Measurements from ENCODE around the gene LAX1.
A peak's percentile ranks its signal among the peaks of the same experiment; 100 is the strongest.

Gene LAX1

DNA sequence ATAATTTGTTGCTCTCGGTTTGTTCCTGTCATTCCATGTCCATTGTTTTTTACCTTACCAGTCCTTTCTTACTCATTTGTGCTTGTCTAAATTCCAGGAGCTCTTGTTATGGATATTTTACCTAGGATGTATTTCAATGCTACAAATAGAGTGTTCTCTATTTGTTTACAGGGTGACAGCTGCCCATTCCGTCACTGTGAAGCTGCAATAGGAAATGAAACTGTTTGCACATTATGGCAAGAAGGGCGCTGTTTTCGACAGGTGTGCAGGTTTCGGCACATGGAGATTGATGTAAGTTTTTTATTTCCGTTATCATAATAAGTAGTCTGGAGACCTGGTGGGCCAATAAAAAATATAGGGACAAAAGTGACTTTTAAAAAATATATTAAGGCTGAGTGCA lies 53.4 kb downstream of the LAX1 start:
- DNase-seq (ENCODE audit: low read depth, low spot score), result no peak
- TF ChIP-seq, protein P1, sequence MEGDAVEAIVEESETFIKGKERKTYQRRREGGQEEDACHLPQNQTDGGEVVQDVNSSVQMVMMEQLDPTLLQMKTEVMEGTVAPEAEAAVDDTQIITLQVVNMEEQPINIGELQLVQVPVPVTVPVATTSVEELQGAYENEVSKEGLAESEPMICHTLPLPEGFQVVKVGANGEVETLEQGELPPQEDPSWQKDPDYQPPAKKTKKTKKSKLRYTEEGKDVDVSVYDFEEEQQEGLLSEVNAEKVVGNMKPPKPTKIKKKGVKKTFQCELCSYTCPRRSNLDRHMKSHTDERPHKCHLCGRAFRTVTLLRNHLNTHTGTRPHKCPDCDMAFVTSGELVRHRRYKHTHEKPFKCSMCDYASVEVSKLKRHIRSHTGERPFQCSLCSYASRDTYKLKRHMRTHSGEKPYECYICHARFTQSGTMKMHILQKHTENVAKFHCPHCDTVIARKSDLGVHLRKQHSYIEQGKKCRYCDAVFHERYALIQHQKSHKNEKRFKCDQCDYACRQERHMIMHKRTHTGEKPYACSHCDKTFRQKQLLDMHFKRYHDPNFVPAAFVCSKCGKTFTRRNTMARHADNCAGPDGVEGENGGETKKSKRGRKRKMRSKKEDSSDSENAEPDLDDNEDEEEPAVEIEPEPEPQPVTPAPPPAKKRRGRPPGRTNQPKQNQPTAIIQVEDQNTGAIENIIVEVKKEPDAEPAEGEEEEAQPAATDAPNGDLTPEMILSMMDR (IDR thresholded peaks at IDR 0.05; ENCODE audit: insufficient read depth, low read length, missing control alignments), result no peak
- POLR2A ChIA-PET, result no interaction called here
- CTCF ChIA-PET, result no interaction called here
- H3K4me3 ChIP-seq (ENCODE audit: low read depth, low read length), result no peak overlapping the region

DNA sequence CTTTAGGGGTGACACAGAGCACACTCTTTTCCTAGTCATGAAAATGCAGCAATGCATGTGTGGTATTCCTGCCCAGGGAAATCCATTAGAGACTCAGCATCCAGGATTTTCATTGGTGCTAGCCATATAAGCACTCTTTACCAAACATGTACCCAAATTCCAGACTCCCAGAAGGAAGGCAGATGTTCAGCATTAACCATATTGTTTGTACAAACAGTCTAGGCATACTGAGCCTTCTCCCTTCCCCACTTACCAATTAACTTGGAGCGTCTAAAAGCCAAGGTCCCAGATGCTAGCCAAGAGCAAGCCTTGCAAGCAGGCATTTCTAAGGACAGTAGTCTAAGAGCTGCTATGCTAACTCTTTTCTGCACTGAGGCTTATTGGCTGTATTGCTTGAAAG lies 58.3 kb downstream of the LAX1 start:
- DNase-seq (ENCODE audit: low read depth, low spot score), result peak; percentile 14
- TF ChIP-seq, protein P1 (IDR thresholded peaks at IDR 0.05; ENCODE audit: insufficient read depth, low read length, missing control alignments), result no peak
- CTCF ChIA-PET, result interaction anchor here (1.6 kb wide), 1 partner anchor 12 kb away, joined by 6 read pairs; no protein-coding TSS in a partner anchor
- POLR2A ChIA-PET, result no interaction called here
- no peak overlapping the region for H3K4me3 ChIP-seq (ENCODE audit: low read depth, low read length)
